GM23338 (cell line): ENCODE results near the gene MKX. TPM values are rescaled to one million over a fixed set of nuclear protein-coding genes. Genes with fewer than 3 reads are reported as not detected.

ENCODE experiments used
- ATAC-seq: fragments of 200-7000 bp; cut with Tn5 transposase; 3 replicates; pipeline ENCODE4 v1.9.1; 2020
- DNase-seq: peaks from one replicate; pipeline ENCODE4 v3.0.0-alpha.2; 2015; ENCODE audit warnings: low spot score
- H2AFZ ChIP-seq: fragments of 200-600 bp; sonication (generic); 2 replicates; pipeline ENCODE4 v1.8.0; 2016; ENCODE audit warnings: antibody characterized with exemption, mild to moderate bottlenecking, moderate library complexity
- H3F3A ChIP-seq: fragments of 200-600 bp; sonication (generic); replicated peaks from 2 replicates; pipeline ENCODE4 v1.8.0; 2017; ENCODE audit warnings: antibody characterized with exemption, mixed run types, low read depth
- H3K27ac ChIP-seq: fragments of 200-600 bp; sonication (generic); 2 replicates; pipeline ENCODE4 v1.6.1; 2016; ENCODE audit warnings: low read depth
- H3K27me3 ChIP-seq: fragments of 200-600 bp; sonication (generic); 2 replicates; pipeline ENCODE4 v1.8.0; 2016; ENCODE audit warnings: mild to moderate bottlenecking, mixed run types, moderate library complexity; ENCODE audit not compliant: insufficient read depth
- H3K36me3 ChIP-seq: fragments of 200-600 bp; sonication (generic); 2 replicates; pipeline ENCODE4 v1.8.0; 2016; ENCODE audit warnings: mild to moderate bottlenecking; ENCODE audit not compliant: insufficient read depth
- H3K4me1 ChIP-seq: fragments of 200-600 bp; sonication (generic); 2 replicates; pipeline ENCODE4 v1.8.0; 2016; ENCODE audit warnings: mild to moderate bottlenecking, moderate library complexity; ENCODE audit not compliant: insufficient read depth
- H3K4me2 ChIP-seq: fragments of 200-600 bp; sonication (generic); 2 replicates; pipeline ENCODE4 v1.7.1; 2017; ENCODE audit warnings: mixed run types
- H3K4me3 ChIP-seq: fragments of 200-600 bp; sonication (generic); 2 replicates; pipeline ENCODE4 v1.6.1; 2016; ENCODE audit warnings: mixed run types
- H3K79me2 ChIP-seq: fragments of 200-600 bp; sonication (generic); replicated peaks from 2 replicates; pipeline ENCODE4 v1.8.0; 2017; ENCODE audit warnings: mild to moderate bottlenecking; ENCODE audit not compliant: insufficient read depth
- H3K9me2 ChIP-seq: fragments of 200-600 bp; sonication (generic); 2 replicates; pipeline ENCODE4 v1.8.0; 2017; ENCODE audit not compliant: insufficient read depth
- H4K20me1 ChIP-seq: fragments of 200-600 bp; sonication (generic); replicated peaks from 2 replicates; pipeline ENCODE4 v1.8.0; 2017; ENCODE audit warnings: mild to moderate bottlenecking; ENCODE audit not compliant: insufficient read depth
- H3K27ac Mint-ChIP-seq: 2 replicates; pipeline ENCODE4 v1.8.0; 2020; ENCODE audit warnings: inconsistent platforms, mild to moderate bottlenecking, moderate library complexity, mixed read lengths
- H3K27me3 Mint-ChIP-seq: 3 replicates; pipeline ENCODE4 v1.8.0; 2022; ENCODE audit warnings: low read depth, mild to moderate bottlenecking, moderate library complexity, mixed read lengths, inconsistent platforms; ENCODE audit not compliant: insufficient read depth, poor library complexity
- H3K36me3 Mint-ChIP-seq: 3 replicates; pipeline ENCODE4 v1.8.0; 2021; ENCODE audit warnings: low read depth, mild to moderate bottlenecking, inconsistent platforms, moderate library complexity, mixed read lengths
- H3K4me1 Mint-ChIP-seq: 3 replicates; pipeline ENCODE4 v1.8.0; 2020; ENCODE audit warnings: mild to moderate bottlenecking, inconsistent platforms, mixed read lengths
- H3K4me3 Mint-ChIP-seq: 3 replicates; pipeline ENCODE4 v1.8.0; 2021; ENCODE audit warnings: moderate library complexity, mild to moderate bottlenecking, inconsistent platforms, mixed read lengths
- H3K9me3 Mint-ChIP-seq: 3 replicates; pipeline ENCODE4 v1.8.0; 2020; ENCODE audit warnings: moderate library complexity, mild to moderate bottlenecking, inconsistent platforms, mixed read lengths
- CTCF ChIP-seq, 2 experiments: fragments of 200-600 bp in 1 of 2; sonication (generic) in 1 of 2; conservative IDR thresholded peaks; 2 replicates each; pipeline versions ENCODE4 v1.5.1 to v1.6.1; 2016 to 2017; ENCODE audit warnings: antibody characterized with exemption in 2 of 2, low read depth in 2 of 2, mild to moderate bottlenecking in 2 of 2, moderate library complexity in 1 of 2
- ZNF462 ChIP-seq: fragments of 250-450 bp; sonication (Bioruptor Pico); IDR thresholded peaks from 2 replicates; pipeline ENCODE4 v1.5.0; 2020; ENCODE audit warnings: mild to moderate bottlenecking, moderate library complexity
- polyA plus RNA-seq: library from polyadenylated mRNA; unstranded; fragments of >200 nt; fragmentation: Nextera tagmentation; extraction: Ambion mirVana; gene quantifications from 2 replicates; pipeline ENCODE4 v1.2.1, GENCODE V29; 2016
- total RNA-seq: library from RNA; depleted of rRNA; stranded (reverse); fragments of >200 nt; shearing (Covaris generic); gene quantifications from 2 replicates; pipeline ENCODE4 v1.2.3, GENCODE V29; 2014

The MKX gene
- total and polyA plus RNA-seq, 2 experiments from 2014 or later = 0.66 to 0.97 TPM

GRCh38 chr10:27759483-27760272, 14.1 kb upstream of the MKX start:
- no peaks in the 10 kb centered on the region for H3F3A ChIP-seq
- TF ChIP-seq CTCF (conservative IDR thresholded peaks at IDR 0.05; ENCODE audit: low read depth in 2 of 2) = peak in 1 of 2 experiments; percentile 36; a peak in 3 of 4 replicates
- no peak for TF ChIP-seq ZNF462
- no peak overlapping the region for H3K4me2 ChIP-seq
- H3K4me3 Mint-ChIP-seq = no peak overlapping the region
- H3K4me1 ChIP-seq = no peaks in the 10 kb centered on the region
- DNase-seq (peak; percentile 19), ATAC-seq (no peak)
- H3K27ac ChIP-seq = no peak overlapping the region
- H3K79me2 ChIP-seq = no peaks in the 10 kb centered on the region
- no peaks in the 10 kb centered on the region for H3K27me3 Mint-ChIP-seq
- H4K20me1 ChIP-seq = no peaks in the 10 kb centered on the region
- H3K4me3 ChIP-seq = no peak overlapping the region
- H3K9me2 ChIP-seq = no peaks in the 10 kb centered on the region
- no peak overlapping the region for H3K27ac Mint-ChIP-seq
- no peak overlapping the region; the same call in 1 of the 2 replicates for H2AFZ ChIP-seq
- no peaks in the 10 kb centered on the region for H3K4me1 Mint-ChIP-seq
- H3K36me3 ChIP-seq = no peaks in the 10 kb centered on the region
- no peaks in the 10 kb centered on the region for H3K36me3 Mint-ChIP-seq
- H3K9me3 Mint-ChIP-seq = no peaks in the 10 kb centered on the region
- no peaks in the 10 kb centered on the region for H3K27me3 ChIP-seq
